ENCODE measurements around the gene FAM20B. TPM values are rescaled to one million over a fixed set of nuclear protein-coding genes. Genes with fewer than 3 reads are reported as not detected.
A peak's percentile ranks its signal among the peaks of the same experiment; 100 is the strongest.

The FAM20B gene
- total and polyA plus RNA-seq, 2 of the 13 experiments (the other 11 are each of a cell fraction or from before 2014, with no cell fraction given), result 13.8 to 26.9 TPM

GRCh38 chr1:179025975-179026812 lies 500 bp downstream of the FAM20B start (continued):
- TF ChIP-seq SKI (IDR thresholded peaks at IDR 0.05; ENCODE audit: partially characterized antibody) (no peak), ZBTB8A (CRISPR knock-in tag; IDR thresholded peaks at IDR 0.05; ENCODE audit: borderline replicate concordance, low read depth) (0 out of 2 replicates have a peak, but pooled peaks have one; percentile 36), ZNF639 (CRISPR knock-in tag; conservative IDR thresholded peaks at IDR 0.05) (peak; percentile 22), ZNF660 (CRISPR knock-in tag; IDR thresholded peaks at IDR 0.05; ENCODE audit: borderline replicate concordance, low read depth) (no peak), ZNF75D (CRISPR knock-in tag; IDR thresholded peaks at IDR 0.05; ENCODE audit: borderline replicate concordance) (peak; percentile 69; the same call in 1 of the 2 replicates), RNF219 (CRISPR knock-in tag; IDR thresholded peaks at IDR 0.05) (peak; percentile 52; the same call in 1 of the 2 replicates), CSRNP2 (CRISPR knock-in tag; conservative IDR thresholded peaks at IDR 0.05; ENCODE audit: low read depth) (peak; percentile 70; the same call in 1 of the 2 replicates), SP4 (CRISPR knock-in tag; IDR thresholded peaks at IDR 0.05) (peak; percentile 91), ARNT2 (CRISPR knock-in tag; IDR thresholded peaks at IDR 0.05; ENCODE audit: low read depth) (peak; percentile 75; the same call in 1 of the 2 replicates), TARDBP (CRISPR knock-in tag; IDR thresholded peaks at IDR 0.05) (no peak), KMT2B (CRISPR knock-in tag; IDR thresholded peaks at IDR 0.05) (peak; percentile 73), ZNF713 (CRISPR knock-in tag; IDR thresholded peaks at IDR 0.05) (0 out of 2 replicates have a peak, but pooled peaks have one; percentile 70), KAT8 (CRISPR knock-in tag; IDR thresholded peaks at IDR 0.05) (peak; percentile 58; the same call in 1 of the 2 replicates), ZC3H13 (CRISPR knock-in tag; IDR thresholded peaks at IDR 0.05) (peak; percentile 42; the same call in 1 of the 2 replicates), ZNF484 (CRISPR knock-in tag; IDR thresholded peaks at IDR 0.05; ENCODE audit: borderline replicate concordance, low read depth) (no peak), SRSF4 (IDR thresholded peaks at IDR 0.05; ENCODE audit: low read depth, low read length, poor library complexity, severe bottlenecking) (no peak)
